Astrocyte (in vitro differentiated cells and primary cell): ENCODE data around the gene SART3. TPM values are rescaled to one million over a fixed set of nuclear protein-coding genes. Genes with fewer than 3 reads are reported as not detected.

Experiments
- DNase-seq: peaks from one replicate; pipeline ENCODE4 v3.0.0-alpha.2; 2010; ENCODE audit warnings: low read depth
- FAIRE-seq: peaks from 2 replicates; lab custom pipeline; 2011; peaks lifted over from hg19 to GRCh38; lab: Jason Lieb, UNC
- H2AFZ ChIP-seq: 2 replicates; pipeline ENCODE4 v1.6.0; 2012; ENCODE audit warnings: low read depth, low read length, inconsistent platforms
- H3K27ac ChIP-seq: 2 replicates; pipeline ENCODE4 v1.5.1; 2011; ENCODE audit warnings: low read depth, low read length, inconsistent platforms
- H3K27me3 ChIP-seq: 2 replicates; pipeline ENCODE4 v1.6.0; 2011; ENCODE audit warnings: low read length, inconsistent platforms; ENCODE audit not compliant: insufficient read depth
- H3K36me3 ChIP-seq: 2 replicates; pipeline ENCODE4 v1.5.1; 2011; ENCODE audit warnings: low read length, inconsistent platforms; ENCODE audit not compliant: insufficient read depth
- H3K4me1 ChIP-seq: 2 replicates; pipeline ENCODE4 v1.5.1; 2011; ENCODE audit warnings: low read length, inconsistent platforms; ENCODE audit not compliant: insufficient read depth
- H3K4me2 ChIP-seq: 2 replicates; pipeline ENCODE4 v1.6.0; 2012; ENCODE audit warnings: low read length, inconsistent platforms
- H3K4me3 ChIP-seq: 2 replicates; pipeline ENCODE4 v1.5.1; 2011; ENCODE audit warnings: low read depth, mild to moderate bottlenecking, low read length, inconsistent platforms; ENCODE audit not compliant: insufficient read depth
- H3K79me2 ChIP-seq: 2 replicates; pipeline ENCODE4 v1.6.0; 2012; ENCODE audit warnings: mild to moderate bottlenecking, low read length, inconsistent platforms; ENCODE audit not compliant: insufficient read depth
- H3K9ac ChIP-seq: 2 replicates; pipeline ENCODE4 v1.6.0; 2012; ENCODE audit warnings: mild to moderate bottlenecking, low read length, inconsistent platforms
- H3K9me3 ChIP-seq: 2 replicates; pipeline ENCODE4 v1.5.1; 2012; ENCODE audit warnings: low read depth, mild to moderate bottlenecking, low read length, inconsistent platforms; ENCODE audit not compliant: insufficient read depth
- H4K20me1 ChIP-seq: 2 replicates; pipeline ENCODE4 v1.6.0; 2012; ENCODE audit warnings: low read length, inconsistent platforms; ENCODE audit not compliant: insufficient read depth
- H3K27ac Mint-ChIP-seq: one replicate; pipeline ENCODE4 v1.8.0; 2021; ENCODE audit warnings: mild to moderate bottlenecking, mixed read lengths; ENCODE audit not compliant: unreplicated experiment
- H3K27me3 Mint-ChIP-seq: one replicate; pipeline ENCODE4 v1.8.0; 2021; ENCODE audit warnings: low read depth, mixed read lengths; ENCODE audit not compliant: unreplicated experiment
- H3K36me3 Mint-ChIP-seq: one replicate; pipeline ENCODE4 v1.8.0; 2021; ENCODE audit warnings: low read depth, mixed read lengths; ENCODE audit not compliant: unreplicated experiment
- H3K4me1 Mint-ChIP-seq: one replicate; pipeline ENCODE4 v1.8.0; 2021; ENCODE audit warnings: low read depth, mixed read lengths; ENCODE audit not compliant: unreplicated experiment
- H3K4me3 Mint-ChIP-seq: one replicate; pipeline ENCODE4 v1.8.0; 2021; ENCODE audit warnings: mild to moderate bottlenecking, moderate library complexity, mixed read lengths; ENCODE audit not compliant: unreplicated experiment
- H3K9me3 Mint-ChIP-seq: one replicate; pipeline ENCODE4 v1.8.0; 2021; ENCODE audit warnings: mild to moderate bottlenecking, mixed read lengths; ENCODE audit not compliant: unreplicated experiment
- EZH2 ChIP-seq: IDR thresholded peaks from 2 replicates; pipeline ENCODE4 v1.6.1; 2012; ENCODE audit warnings: mild to moderate bottlenecking, low read length, inconsistent platforms; ENCODE audit not compliant: insufficient read depth
- total RNA-seq: library from RNA; stranded (reverse); gene quantifications from 2 replicates; pipeline ENCODE4 v1.2.1, GENCODE V29; 2021
- TF ChIP-seq, protein P1 (sequence below): IDR thresholded peaks from 2 replicates; pipeline ENCODE4 v1.5.1; 2011; ENCODE audit warnings: low read depth, mild to moderate bottlenecking, inconsistent platforms, low read length, moderate library complexity; ENCODE audit not compliant: insufficient read depth

SART3 gene
- total RNA-seq, 1 donor from 2014 or later: 48.4 TPM

DNA sequence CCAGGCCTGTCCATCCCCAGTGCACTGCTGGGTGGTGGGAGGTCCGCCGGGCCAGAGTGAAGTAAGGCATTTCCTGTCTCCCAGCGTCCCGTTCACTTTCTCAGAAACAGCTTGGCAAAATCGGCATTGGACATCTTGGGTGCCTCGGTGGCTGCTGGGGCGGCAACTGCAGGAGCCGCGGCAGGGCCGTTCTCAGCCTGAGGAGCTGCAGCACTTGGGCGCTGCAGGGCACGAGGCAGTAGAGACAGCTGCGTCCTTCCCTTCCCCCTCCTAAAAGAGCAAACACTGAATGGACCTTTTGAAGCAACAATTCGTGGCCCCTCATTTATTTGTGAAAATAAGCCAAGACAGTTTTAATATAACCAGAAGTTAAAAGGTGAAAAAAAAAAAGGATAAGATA lies 37.6 kb downstream of the SART3 start:
- peaks cover 70% of the 10 kb centered on the region for H4K20me1 ChIP-seq
- H3K27me3 ChIP-seq: no peaks in the 10 kb centered on the region
- no peaks in the 10 kb centered on the region for H3K9me3 Mint-ChIP-seq
- DNase-seq: no peak
- no peaks in the 10 kb centered on the region for H3K9me3 ChIP-seq
- H3K9ac ChIP-seq: no peak overlapping the region
- TF ChIP-seq, protein P1, sequence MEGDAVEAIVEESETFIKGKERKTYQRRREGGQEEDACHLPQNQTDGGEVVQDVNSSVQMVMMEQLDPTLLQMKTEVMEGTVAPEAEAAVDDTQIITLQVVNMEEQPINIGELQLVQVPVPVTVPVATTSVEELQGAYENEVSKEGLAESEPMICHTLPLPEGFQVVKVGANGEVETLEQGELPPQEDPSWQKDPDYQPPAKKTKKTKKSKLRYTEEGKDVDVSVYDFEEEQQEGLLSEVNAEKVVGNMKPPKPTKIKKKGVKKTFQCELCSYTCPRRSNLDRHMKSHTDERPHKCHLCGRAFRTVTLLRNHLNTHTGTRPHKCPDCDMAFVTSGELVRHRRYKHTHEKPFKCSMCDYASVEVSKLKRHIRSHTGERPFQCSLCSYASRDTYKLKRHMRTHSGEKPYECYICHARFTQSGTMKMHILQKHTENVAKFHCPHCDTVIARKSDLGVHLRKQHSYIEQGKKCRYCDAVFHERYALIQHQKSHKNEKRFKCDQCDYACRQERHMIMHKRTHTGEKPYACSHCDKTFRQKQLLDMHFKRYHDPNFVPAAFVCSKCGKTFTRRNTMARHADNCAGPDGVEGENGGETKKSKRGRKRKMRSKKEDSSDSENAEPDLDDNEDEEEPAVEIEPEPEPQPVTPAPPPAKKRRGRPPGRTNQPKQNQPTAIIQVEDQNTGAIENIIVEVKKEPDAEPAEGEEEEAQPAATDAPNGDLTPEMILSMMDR: no peak
- TF ChIP-seq EZH2: no peak
- no peaks in the 10 kb centered on the region for H3K27me3 Mint-ChIP-seq
- peaks cover 32% of the 10 kb centered on the region for H3K36me3 Mint-ChIP-seq
- no peak overlapping the region for H3K27ac Mint-ChIP-seq
- peaks cover 10% of the 10 kb centered on the region for H3K4me1 ChIP-seq
- no peak overlapping the region for H3K4me3 Mint-ChIP-seq
- peaks cover 19% of the 10 kb centered on the region for H3K4me1 Mint-ChIP-seq
- peaks cover 13% of the 10 kb centered on the region for H3K79me2 ChIP-seq
- H2AFZ ChIP-seq: no peak overlapping the region
- no peak overlapping the region for H3K27ac ChIP-seq
- no peak overlapping the region for H3K4me2 ChIP-seq
- FAIRE-seq: no peak
- no peak overlapping the region for H3K4me3 ChIP-seq
- peaks cover 72% of the 10 kb centered on the region for H3K36me3 ChIP-seq

DNA sequence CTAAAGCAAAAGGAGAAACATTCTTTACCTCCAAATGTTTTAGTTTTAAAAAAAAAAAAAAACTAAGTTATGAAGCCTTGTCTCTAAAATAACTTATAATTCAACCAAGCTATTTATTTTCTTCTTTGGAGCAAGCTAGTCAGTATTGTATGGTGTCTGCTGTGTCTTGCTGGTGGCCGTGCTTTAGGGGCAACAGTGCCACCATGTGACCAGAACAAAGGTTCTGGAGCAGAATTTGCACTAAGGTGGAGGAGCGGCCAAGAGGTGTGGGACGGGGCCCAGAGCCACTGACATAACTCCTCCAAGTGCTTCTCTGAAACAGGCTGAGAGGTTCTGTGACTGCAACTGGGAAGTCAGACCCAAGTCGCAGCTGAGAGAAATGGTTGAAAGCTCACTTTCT lies 41.4 kb downstream of the SART3 start:
- peaks cover 22% of the 10 kb centered on the region for H3K79me2 ChIP-seq
- no peaks in the 10 kb centered on the region for H3K9me3 ChIP-seq
- no peak for TF ChIP-seq EZH2
- TF ChIP-seq, protein P1: no peak
- H3K9me3 Mint-ChIP-seq: no peaks in the 10 kb centered on the region
- peaks cover 57% of the 10 kb centered on the region for H4K20me1 ChIP-seq
- peaks cover 7% of the 10 kb centered on the region for H3K4me1 ChIP-seq
- DNase-seq (no peak), FAIRE-seq (no peak)
- H3K36me3 ChIP-seq: peaks cover 54% of the 10 kb centered on the region
- H3K27ac Mint-ChIP-seq: no peak overlapping the region
- peaks cover 31% of the 10 kb centered on the region for H3K36me3 Mint-ChIP-seq
- no peaks in the 10 kb centered on the region for H3K27me3 ChIP-seq
- no peak overlapping the region for H3K4me2 ChIP-seq
- H3K4me3 Mint-ChIP-seq: no peak overlapping the region
- no peaks in the 10 kb centered on the region for H3K27me3 Mint-ChIP-seq
- H3K9ac ChIP-seq: no peak overlapping the region
- no peak overlapping the region for H3K4me3 ChIP-seq
- no peak overlapping the region for H3K27ac ChIP-seq
- no peaks in the 10 kb centered on the region for H3K4me1 Mint-ChIP-seq
- no peak overlapping the region for H2AFZ ChIP-seq

DNA sequence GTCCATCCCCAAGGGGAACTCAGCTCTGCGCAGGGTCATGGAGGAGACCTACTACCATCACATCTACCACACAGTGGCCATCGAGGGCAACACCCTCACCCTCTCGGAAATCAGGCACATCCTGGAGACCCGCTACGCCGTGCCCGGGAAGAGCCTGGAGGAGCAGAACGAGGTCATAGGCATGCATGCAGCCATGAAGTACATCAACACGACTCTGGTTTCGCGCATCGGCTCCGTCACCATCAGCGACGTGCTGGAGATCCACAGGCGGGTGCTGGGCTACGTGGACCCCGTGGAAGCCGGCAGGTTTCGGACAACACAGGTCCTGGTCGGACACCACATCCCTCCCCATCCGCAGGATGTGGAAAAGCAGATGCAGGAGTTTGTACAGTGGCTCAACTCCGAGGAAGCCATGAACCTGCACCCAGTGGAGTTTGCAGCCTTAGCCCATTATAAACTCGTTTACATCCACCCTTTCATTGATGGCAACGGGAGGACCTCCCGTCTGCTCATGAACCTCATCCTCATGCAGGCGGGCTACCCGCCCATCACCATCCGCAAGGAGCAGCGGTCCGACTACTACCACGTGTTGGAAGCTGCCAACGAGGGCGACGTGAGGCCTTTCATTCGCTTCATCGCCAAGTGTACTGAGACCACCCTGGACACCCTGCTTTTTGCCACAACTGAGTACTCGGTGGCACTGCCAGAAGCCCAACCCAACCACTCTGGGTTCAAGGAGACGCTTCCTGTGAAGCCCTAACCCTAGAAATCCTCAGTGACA lies 42.1 kb downstream of the SART3 start:
- H3K79me2 ChIP-seq: peaks cover 22% of the 10 kb centered on the region
- H4K20me1 ChIP-seq: peaks cover 51% of the 10 kb centered on the region
- no peak overlapping the region for H2AFZ ChIP-seq
- peaks cover 47% of the 10 kb centered on the region for H3K36me3 ChIP-seq
- FAIRE-seq (no peak), DNase-seq (no peak)
- H3K4me1 Mint-ChIP-seq: no peaks in the 10 kb centered on the region
- H3K27ac Mint-ChIP-seq: no peak overlapping the region
- no peaks in the 10 kb centered on the region for H3K27me3 ChIP-seq
- no peak overlapping the region for H3K27ac ChIP-seq
- H3K4me3 Mint-ChIP-seq: no peak overlapping the region
- peaks cover 28% of the 10 kb centered on the region for H3K36me3 Mint-ChIP-seq
- TF ChIP-seq EZH2: no peak
- TF ChIP-seq, protein P1: no peak
- peaks cover 7% of the 10 kb centered on the region for H3K4me1 ChIP-seq
- H3K9me3 Mint-ChIP-seq: no peaks in the 10 kb centered on the region
- no peaks in the 10 kb centered on the region for H3K9me3 ChIP-seq
- no peak overlapping the region for H3K4me2 ChIP-seq
- no peak overlapping the region for H3K9ac ChIP-seq
- H3K27me3 Mint-ChIP-seq: no peaks in the 10 kb centered on the region
- no peak overlapping the region for H3K4me3 ChIP-seq
